Lung (tissue), 12 donors: ENCODE measurements around the gene ITPK1. TPM values are rescaled to one million over a fixed set of nuclear protein-coding genes. Genes with fewer than 3 reads are reported as not detected.
A peak's percentile ranks its signal among the peaks of the same experiment; 100 is the strongest.

ENCODE experiments used
- ATAC-seq: fragments of 200-7000 bp; cut with Tn5 transposase; one replicate; pipeline ENCODE4 v1.9.1; 2020; ENCODE audit warnings: moderate number of reproducible peaks; ENCODE audit not compliant: insufficient read depth, low FRiP score
- DNase-seq, 3 donors: peaks; one replicate each; pipeline ENCODE4 v3.0.0-alpha.2; 2013 to 2017
- H3K27ac ChIP-seq, 2 donors: one replicate each; pipeline ENCODE4 v1.5.1; 2013; ENCODE audit warnings: mild to moderate bottlenecking in 2 of 2, moderate library complexity in 2 of 2, control low read depth in 1 of 2, inconsistent platforms in 1 of 2, low read depth in 1 of 2, low read length in 1 of 2
- H3K27me3 ChIP-seq, 3 donors: one replicate each; pipeline ENCODE4 v1.5.1; 2013; ENCODE audit warnings: low read length in 2 of 3; ENCODE audit not compliant: control insufficient read depth in 3 of 3, insufficient read depth in 3 of 3
- H3K36me3 ChIP-seq, 4 donors: one replicate each; pipeline ENCODE4 v1.5.1; 2013; ENCODE audit warnings: low read length in 4 of 4, mild to moderate bottlenecking in 1 of 4, moderate library complexity in 1 of 4; ENCODE audit not compliant: control insufficient read depth in 4 of 4, insufficient read depth in 4 of 4
- H3K4me1 ChIP-seq, 5 donors: one replicate each; pipeline ENCODE4 v1.5.1; 2013; ENCODE audit warnings: low read length in 5 of 5, mild to moderate bottlenecking in 2 of 5, moderate library complexity in 1 of 5; ENCODE audit not compliant: control insufficient read depth in 5 of 5, insufficient read depth in 5 of 5
- H3K4me3 ChIP-seq: one replicate; pipeline ENCODE4 v1.5.1; 2013; ENCODE audit warnings: mild to moderate bottlenecking, control low read depth, moderate library complexity
- H3K9ac ChIP-seq, 2 donors: one replicate each; pipeline ENCODE4 v1.5.1; 2013; ENCODE audit warnings: low read length in 2 of 2, control low read depth in 1 of 2; ENCODE audit not compliant: insufficient read depth in 1 of 2
- H3K9me3 ChIP-seq, 4 donors: one replicate each; pipeline ENCODE4 v1.5.1; 2013; ENCODE audit warnings: low read length in 3 of 4, mild to moderate bottlenecking in 1 of 4, moderate library complexity in 1 of 4; ENCODE audit not compliant: control insufficient read depth in 4 of 4, insufficient read depth in 3 of 4
- CTCF ChIP-seq: IDR thresholded peaks from 2 replicates; pipeline ENCODE4 v1.5.1; 2012; ENCODE audit warnings: mild to moderate bottlenecking; ENCODE audit errors: control extremely low read depth, extremely low read depth
- WGBS, 2 donors: extraction: QIAGEN DNeasy Blood & Tissue Kit; methylation state at CpG; one replicate each; pipeline ENCODE4 v1.1.7; 2013; 5-methylcytosine and 5-hydroxymethylcytosine counted together
- polyA plus RNA-seq, 2 donors: library from polyadenylated mRNA; stranded (reverse); fragments of 200-250 nt; gene quantifications; one replicate each; pipeline ENCODE4 v1.2.1, GENCODE V29; 2013
- total RNA-seq, 2 donors: library from RNA; depleted of rRNA in 1 of 2; stranded (reverse); fragments of >200 nt in 1 of 2; gene quantifications; one replicate each; pipeline ENCODE4 v1.2.1, GENCODE V29; 2014 to 2021
- donor health status: control.
- donor health status: control.
- donor health status: Bipolar disorder and iron deficiency.
- donor health status: healthy.
- donor health status: DM: yes; HTN: yes; CAD: no.

The ITPK1 gene
- total and polyA plus RNA-seq, 4 donors: 17.5 to 99.4 (median 45.3) TPM

GRCh38 chr14:93054006-93054405 is 61.7 kb downstream of the ITPK1 start:
- H3K27ac ChIP-seq: no peak overlapping the region

DNA sequence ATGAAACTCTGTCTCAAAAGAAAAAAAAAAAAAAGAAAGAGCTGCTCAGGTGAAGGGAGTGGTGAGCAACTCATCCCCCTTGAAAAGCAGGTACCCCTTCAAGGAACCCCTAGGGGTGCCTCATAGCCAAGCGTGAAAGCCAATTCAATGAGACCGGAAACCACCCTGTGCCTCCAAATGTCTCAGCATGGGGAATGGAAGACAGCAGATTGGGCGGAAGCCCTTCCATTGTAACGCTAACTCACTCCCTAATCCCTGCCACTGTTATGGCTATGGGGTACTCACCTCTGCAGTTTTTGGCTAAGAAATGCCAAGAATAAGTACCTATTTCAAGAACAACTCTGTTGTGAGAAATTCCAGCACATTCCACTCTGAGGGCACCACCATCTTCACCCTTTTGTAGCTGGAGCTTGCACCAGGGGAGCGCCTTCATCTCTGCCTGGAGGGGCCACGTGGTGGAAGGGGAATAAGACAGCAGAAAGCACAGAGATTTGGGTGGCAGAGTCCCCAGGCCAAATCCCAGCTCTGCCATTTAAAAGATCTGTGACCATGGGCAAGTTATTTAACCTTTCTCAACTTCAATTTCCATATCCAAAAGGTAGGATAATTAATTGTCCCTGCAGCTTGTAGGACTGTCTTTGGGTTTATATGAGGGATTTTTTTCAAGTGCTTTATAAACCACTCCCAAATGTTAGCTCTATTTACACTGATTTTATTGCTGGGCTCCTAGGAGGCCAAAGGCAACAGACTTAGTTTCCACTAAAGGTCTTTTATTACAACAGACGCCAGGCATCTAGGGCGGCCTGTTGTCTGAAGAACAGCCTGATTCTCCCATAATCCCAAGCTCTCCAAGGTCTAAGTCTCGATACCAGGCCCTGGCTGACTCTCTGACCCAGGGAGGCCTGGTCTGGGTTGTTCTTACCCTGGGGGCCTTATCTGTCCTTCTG is 63.9 kb downstream of the ITPK1 start:
- DNase-seq (no peak), ATAC-seq (no peak)
- H3K9me3 ChIP-seq: no peaks in the 10 kb centered on the region
- no peaks in the 10 kb centered on the region for H3K27me3 ChIP-seq
- no peak overlapping the region for H3K27ac ChIP-seq
- no peak overlapping the region for H3K9ac ChIP-seq
- 97 to 99% methylated on average over 9 of the region's 9 CpGs for WGBS, 2 donors
- no peak for TF ChIP-seq CTCF
- H3K36me3 ChIP-seq: no peaks in the 10 kb centered on the region
- H3K4me1 ChIP-seq: peaks cover 5 to 19% (median 14%) of the 10 kb centered on the region in 5 donors
- H3K4me3 ChIP-seq: no peak overlapping the region

More at GRCh38 chr14:93054006-93054405, 61.7 kb downstream of the ITPK1 start:
- no peak for DNase-seq
- Histone ChIP-seq H3K27me3 (no peaks in the 10 kb centered on the region), H3K9ac (peak overlapping the region in 1 of 2 donors; percentile 11), H3K4me3 (no peak overlapping the region), H3K4me1 (peaks cover 1 to 19% (median 13%) of the 10 kb centered on the region in 5 donors), H3K9me3 (no peaks in the 10 kb centered on the region), H3K36me3 (no peaks in the 10 kb centered on the region)
- ATAC-seq: no peak
- TF ChIP-seq CTCF: no peak
- WGBS, 2 donors: 80 to 81% methylated on average over 6 of the region's 6 CpGs

- WGBS, 2 donors: 89 to 91% methylated on average over 12 of the region's 12 CpGs
These were observed 65.0 kb downstream of the ITPK1 start for GRCh38 chr14:93050761-93051160.

More at GRCh38 chr14:93050761-93051160, 65.0 kb downstream of the ITPK1 start:
- ATAC-seq: no peak
- Histone ChIP-seq H3K36me3 (no peaks in the 10 kb centered on the region), H3K9me3 (no peaks in the 10 kb centered on the region), H3K27me3 (no peaks in the 10 kb centered on the region), H3K4me1 (peaks cover 4 to 17% (median 12%) of the 10 kb centered on the region in 5 donors), H3K27ac (no peak overlapping the region), H3K9ac (no peak overlapping the region), H3K4me3 (no peak overlapping the region)
- TF ChIP-seq CTCF: no peak
- DNase-seq: no peak
